SJSA1 (cell line): ENCODE data around the gene PPTC7. TPM values are rescaled to one million over a fixed set of nuclear protein-coding genes. Genes with fewer than 3 reads are reported as not detected.
A peak's percentile ranks its signal among the peaks of the same experiment; 100 is the strongest.
"Not testable (repeated sequence)": the region's sequence is repeated elsewhere in the genome, so short reads cannot be mapped to it uniquely, and the experiment has no call there.

ENCODE experiments used
- DNase-seq, 2 experiments: peaks; one replicate each; pipeline ENCODE4 v3.0.0-alpha.2; 2015 to 2020; ENCODE audit warnings: low spot score in 2 of 2, low read depth in 1 of 2
- H3K27ac ChIP-seq: fragments of 250-450 bp; sonication (Bioruptor Pico); 2 replicates; pipeline ENCODE4 v1.5.1; 2020; ENCODE audit warnings: mild to moderate bottlenecking, moderate library complexity
- H3K27me3 ChIP-seq: fragments of 250-450 bp; sonication (Bioruptor Pico); replicated peaks from 2 replicates; pipeline ENCODE4 v1.5.1; 2020; ENCODE audit warnings: mild to moderate bottlenecking, moderate library complexity
- H3K36me3 ChIP-seq: fragments of 250-450 bp; sonication (Bioruptor Pico); 2 replicates; pipeline ENCODE4 v1.5.1; 2020; ENCODE audit warnings: mild to moderate bottlenecking
- H3K4me1 ChIP-seq: fragments of 250-450 bp; sonication (Bioruptor Pico); replicated peaks from 2 replicates; pipeline ENCODE4 v1.6.1; 2021; ENCODE audit warnings: mild to moderate bottlenecking
- H3K4me3 ChIP-seq: fragments of 250-450 bp; sonication (Bioruptor Pico); 2 replicates; pipeline ENCODE4 v1.5.1; 2020; ENCODE audit warnings: mild to moderate bottlenecking
- H3K9me3 ChIP-seq: fragments of 250-450 bp; sonication (Bioruptor Pico); replicated peaks from 2 replicates; pipeline ENCODE4 v1.5.1; 2020; ENCODE audit warnings: mild to moderate bottlenecking
- total RNA-seq: library from RNA; depleted of rRNA; stranded (reverse); fragments of >200 nt; shearing (Covaris generic); gene quantifications from 2 replicates; pipeline ENCODE4 v1.2.3, GENCODE V29; 2014

Gene PPTC7
- total RNA-seq, 1 experiment from 2014 or later = 5.6 TPM

GRCh38 chr12:110597885-110598284 is 14.8 kb upstream of the PPTC7 start:
- H3K4me3 ChIP-seq = no peak overlapping the region
- no peaks in the 10 kb centered on the region for H3K9me3 ChIP-seq
- H3K4me1 ChIP-seq = no peaks in the 10 kb centered on the region
- no peaks in the 10 kb centered on the region for H3K27me3 ChIP-seq
- H3K36me3 ChIP-seq = no peaks in the 10 kb centered on the region
- no peak overlapping the region for H3K27ac ChIP-seq
- DNase-seq = no peak

DNA sequence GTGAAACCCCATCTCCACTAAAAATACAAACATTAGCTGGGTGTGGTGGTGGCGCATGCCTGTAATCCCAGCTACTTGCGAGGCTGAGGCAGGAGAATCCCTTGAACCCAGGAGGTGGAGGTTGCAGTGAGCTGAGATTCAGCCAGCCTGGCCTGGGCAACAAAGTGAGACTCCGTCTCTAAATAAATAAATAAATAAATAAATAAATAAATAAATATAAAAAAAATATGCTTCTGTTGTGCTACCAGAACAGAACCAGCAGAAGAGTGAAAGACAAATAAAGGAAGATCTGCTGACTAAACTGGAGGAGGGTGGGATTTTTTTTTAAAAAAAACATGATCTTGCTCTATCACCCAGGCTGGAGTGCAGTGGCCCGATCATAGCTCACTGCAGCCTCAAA is 9.8 kb upstream of the PPTC7 start:
- H3K4me3 ChIP-seq, DNase-seq, H3K27ac ChIP-seq, H3K9me3 ChIP-seq, H3K27me3 ChIP-seq, H3K36me3 ChIP-seq, H3K4me1 ChIP-seq: not testable (repeated sequence)

- no peak for DNase-seq
- Histone ChIP-seq H3K27me3 (no peaks in the 10 kb centered on the region), H3K27ac (no peak overlapping the region), H3K36me3 (no peaks in the 10 kb centered on the region), H3K4me1 (peaks cover 3% of the 10 kb centered on the region; the same call in 1 of the 2 replicates), H3K9me3 (no peaks in the 10 kb centered on the region), H3K4me3 (no peak overlapping the region)
Observed at GRCh38 chr12:110592078-110592477, 9.0 kb upstream of the PPTC7 start.

DNA sequence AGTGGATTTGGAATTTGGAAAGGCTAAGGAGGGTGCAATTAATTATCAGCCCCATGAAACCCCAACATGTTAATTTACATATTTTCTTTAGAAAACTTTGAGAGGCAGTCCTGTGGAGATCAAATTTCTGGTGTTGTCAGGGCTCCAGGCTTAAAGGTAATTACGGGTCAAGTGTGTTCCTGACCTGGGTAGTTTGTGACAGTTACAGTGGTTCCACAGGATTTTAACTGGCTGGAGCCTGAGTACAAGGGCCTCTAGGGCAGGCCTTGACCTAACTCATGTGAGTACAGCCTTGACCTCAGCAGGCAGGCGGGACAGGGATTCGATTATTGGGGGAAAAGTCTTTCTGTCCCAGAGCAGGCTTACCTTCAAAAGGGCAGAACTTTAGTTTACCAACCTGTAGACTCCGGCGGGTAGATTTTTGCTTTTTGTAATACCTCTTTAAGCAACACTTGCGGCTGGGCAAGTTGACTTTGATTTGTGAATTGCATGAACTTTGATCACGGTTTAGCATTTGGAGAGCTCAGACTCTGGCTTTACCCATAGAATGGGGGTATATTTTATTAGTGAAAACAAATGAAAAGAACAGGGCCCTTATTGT is 8.4 kb upstream of the PPTC7 start:
- H3K27me3 ChIP-seq = no peaks in the 10 kb centered on the region
- H3K27ac ChIP-seq = no peak overlapping the region
- H3K9me3 ChIP-seq = no peaks in the 10 kb centered on the region
- H3K36me3 ChIP-seq = no peaks in the 10 kb centered on the region
- no peak for DNase-seq
- H3K4me3 ChIP-seq = no peak overlapping the region
- peaks cover 3% of the 10 kb centered on the region; the same call in 1 of the 2 replicates for H3K4me1 ChIP-seq

GRCh38 chr12:110590806-110591326 is 7.7 kb upstream of the PPTC7 start:
- H3K27me3 ChIP-seq = no peaks in the 10 kb centered on the region
- H3K9me3 ChIP-seq = no peaks in the 10 kb centered on the region
- H3K36me3 ChIP-seq = no peaks in the 10 kb centered on the region
- peaks cover 3% of the 10 kb centered on the region; the same call in 1 of the 2 replicates for H3K4me1 ChIP-seq
- no peak overlapping the region for H3K4me3 ChIP-seq
- no peak for DNase-seq
- no peak overlapping the region for H3K27ac ChIP-seq

DNA sequence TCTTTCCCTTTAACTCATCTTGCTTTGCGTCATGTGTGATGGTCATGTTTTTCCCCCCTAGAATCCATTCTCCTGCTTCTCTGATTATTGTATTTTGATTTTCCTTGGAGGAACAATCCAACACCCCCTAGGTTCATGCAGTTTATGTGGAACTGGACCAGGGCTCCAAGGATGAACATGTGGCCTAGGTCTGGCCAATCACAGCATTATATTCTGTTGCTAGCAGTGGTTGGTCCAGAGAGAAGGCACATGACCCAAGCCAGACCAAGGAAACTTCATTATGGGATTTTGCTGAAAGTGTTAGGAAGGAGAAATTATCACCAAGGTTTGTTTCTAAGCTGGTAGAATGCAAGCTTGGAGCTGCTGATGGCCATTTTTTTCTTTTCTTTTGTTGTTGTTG is 6.9 kb upstream of the PPTC7 start:
- no peak for DNase-seq
- H3K4me1 ChIP-seq = peaks cover 3% of the 10 kb centered on the region; the same call in 1 of the 2 replicates
- no peak overlapping the region for H3K27ac ChIP-seq
- H3K27me3 ChIP-seq = no peaks in the 10 kb centered on the region
- H3K36me3 ChIP-seq = no peaks in the 10 kb centered on the region
- H3K9me3 ChIP-seq = no peaks in the 10 kb centered on the region
- no peak overlapping the region for H3K4me3 ChIP-seq

GRCh38 chr12:110587102-110587501 is 4.0 kb upstream of the PPTC7 start:
- not testable (repeated sequence) for H3K27me3 ChIP-seq, H3K27ac ChIP-seq, H3K4me1 ChIP-seq, DNase-seq, H3K9me3 ChIP-seq, H3K4me3 ChIP-seq
- peaks cover 10% of the 10 kb centered on the region for H3K36me3 ChIP-seq

DNA sequence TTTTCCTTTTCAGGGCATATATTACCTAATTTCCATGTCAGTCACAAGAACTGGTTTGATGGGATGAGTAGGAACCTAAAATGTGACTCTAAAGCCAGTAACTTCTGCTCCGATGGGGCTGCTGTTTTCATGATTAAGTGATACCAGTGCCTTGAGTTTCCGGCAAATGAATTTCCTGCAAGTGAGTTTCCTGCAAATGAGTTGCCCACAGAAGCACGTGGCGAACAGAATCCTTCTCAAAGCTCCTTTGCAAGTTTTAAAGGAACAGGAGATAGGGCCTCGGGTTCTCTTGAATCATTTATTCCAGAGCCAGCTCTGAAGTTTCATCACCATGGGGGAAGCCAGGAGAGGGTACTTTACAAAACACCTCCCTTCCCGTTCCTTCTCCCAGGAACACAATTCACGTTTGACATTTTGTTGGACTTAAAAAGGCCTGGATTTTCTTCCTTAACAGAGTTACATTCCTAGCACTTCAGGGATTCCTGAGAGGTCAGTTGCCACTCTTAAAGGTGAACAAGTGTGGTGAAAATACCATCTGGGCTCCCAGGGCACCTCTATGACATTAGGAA is 2.2 kb upstream of the PPTC7 start:
- DNase-seq = no peak
- H3K4me1 ChIP-seq = peaks cover 11% of the 10 kb centered on the region
- no peaks in the 10 kb centered on the region for H3K27me3 ChIP-seq
- H3K4me3 ChIP-seq = no peak overlapping the region
- peaks cover 11% of the 10 kb centered on the region for H3K36me3 ChIP-seq
- 0 out of 2 replicates have a peak, but pooled peaks cover 2% of the 10 kb centered on the region for H3K9me3 ChIP-seq
- no peak overlapping the region for H3K27ac ChIP-seq

- H3K27me3 ChIP-seq = no peaks in the 10 kb centered on the region
- H3K4me3 ChIP-seq = peak overlapping the region; percentile 96
- H3K36me3 ChIP-seq = peaks cover 11% of the 10 kb centered on the region
- peak overlapping the region; percentile 43 for H3K27ac ChIP-seq
- H3K9me3 ChIP-seq = 0 out of 2 replicates have a peak, but pooled peaks cover 2% of the 10 kb centered on the region
- peaks cover 31% of the 10 kb centered on the region for H3K4me1 ChIP-seq
- peak; percentile 57 to 66 for DNase-seq
Observed at GRCh38 chr12:110582276-110583136, 612 bp downstream of the PPTC7 start.

DNA sequence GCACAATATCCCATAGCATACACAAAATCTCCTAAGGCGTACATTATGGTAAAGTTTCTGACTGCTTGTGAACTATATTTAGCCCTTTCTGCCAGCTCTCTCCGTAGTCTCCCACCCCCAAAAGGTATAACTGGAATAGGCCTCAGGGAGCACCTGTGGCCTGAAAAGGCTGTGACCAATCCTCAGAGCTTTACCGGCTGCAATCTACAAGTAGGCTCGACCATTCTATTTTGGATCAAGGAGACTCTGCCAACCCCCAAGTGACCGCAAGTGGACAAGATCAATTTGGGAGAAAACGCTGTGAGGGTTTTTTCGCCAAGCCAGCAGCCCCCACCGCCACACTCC is 1.2 kb downstream of the PPTC7 start:
- DNase-seq = no peak
- H3K27ac ChIP-seq = no peak overlapping the region

GRCh38 chr12:110579535-110580253 is 3.4 kb downstream of the PPTC7 start:
- peaks cover 11% of the 10 kb centered on the region for H3K36me3 ChIP-seq
- H3K4me3 ChIP-seq = no peak overlapping the region
- H3K4me1 ChIP-seq = peaks cover 35% of the 10 kb centered on the region
- no peak for DNase-seq
- H3K27me3 ChIP-seq = no peaks in the 10 kb centered on the region
- H3K27ac ChIP-seq = no peak overlapping the region
- H3K9me3 ChIP-seq = 0 out of 2 replicates have a peak, but pooled peaks cover 2% of the 10 kb centered on the region

More for the DNA sequence above, 1.2 kb downstream of the PPTC7 start:
- H3K27me3 ChIP-seq = no peaks in the 10 kb centered on the region
- H3K36me3 ChIP-seq = peaks cover 11% of the 10 kb centered on the region
- peaks cover 35% of the 10 kb centered on the region for H3K4me1 ChIP-seq
- H3K4me3 ChIP-seq = peak overlapping the region; percentile 96
- H3K9me3 ChIP-seq = 0 out of 2 replicates have a peak, but pooled peaks cover 2% of the 10 kb centered on the region

DNA sequence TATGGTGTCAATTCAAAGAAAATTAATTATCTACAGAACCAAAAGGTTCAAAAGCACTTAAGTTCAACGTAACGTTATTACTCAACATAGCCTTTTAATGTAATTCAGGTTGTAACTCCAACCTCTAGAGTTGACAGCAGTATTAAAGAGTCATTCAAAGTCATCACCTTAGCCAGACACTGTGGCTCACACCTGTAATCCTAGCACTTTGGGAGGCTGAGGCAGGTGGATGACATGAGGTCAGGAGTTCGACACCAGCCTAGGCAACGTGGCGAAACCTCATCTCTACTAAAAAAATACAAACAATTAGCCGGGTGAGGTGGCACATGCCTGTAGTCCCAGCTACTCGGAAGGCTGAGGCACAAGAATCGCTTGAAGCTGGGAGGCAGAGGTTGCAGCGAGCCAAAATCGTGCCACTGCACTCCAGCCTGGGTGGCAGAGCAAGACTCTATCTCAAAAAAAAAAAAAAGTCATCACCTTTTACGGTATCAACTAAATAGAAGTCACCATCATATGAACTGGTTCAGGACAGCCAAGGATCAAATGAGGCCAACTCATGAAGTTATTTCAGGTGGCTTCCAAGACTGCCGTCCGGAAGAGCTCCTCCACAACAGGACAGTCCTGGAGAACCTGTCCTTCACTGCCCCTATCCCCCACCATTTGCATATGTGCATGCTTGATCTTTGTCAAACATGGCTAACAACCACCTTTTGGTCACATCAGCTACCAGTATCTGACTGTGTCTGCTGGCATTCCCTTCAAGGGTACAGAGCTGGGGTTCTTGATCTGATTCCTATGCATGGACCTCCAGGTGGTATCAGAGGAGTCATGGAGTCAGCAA is 4.2 kb downstream of the PPTC7 start:
- H3K9me3 ChIP-seq = 0 out of 2 replicates have a peak, but pooled peaks cover 2% of the 10 kb centered on the region
- no peak for DNase-seq
- no peak overlapping the region for H3K4me3 ChIP-seq
- peak overlapping the region; percentile 97 for H3K27ac ChIP-seq
- peaks cover 35% of the 10 kb centered on the region for H3K4me1 ChIP-seq
- H3K27me3 ChIP-seq = no peaks in the 10 kb centered on the region
- peaks cover 11% of the 10 kb centered on the region for H3K36me3 ChIP-seq
